PC-9 (cell line): ENCODE data around the gene C9. TPM values are rescaled to one million over a fixed set of nuclear protein-coding genes. Genes with fewer than 3 reads are reported as not detected.
"Not testable (repeated sequence)": the region's sequence is repeated elsewhere in the genome, so short reads cannot be mapped to it uniquely, and the experiment has no call there.

ENCODE experiments used
- BruUV-seq: library from RNA; stranded (reverse); fragments of 400-500 nt; replicated peaks from 2 replicates; lab custom pipeline; 2021; lab: Mats Ljungman, UMichigan
- CTCF ChIA-PET: fragments of 300-600 bp; sonication (Branson Sonifier 250); formaldehyde crosslinking; loops from one replicate; lab custom pipeline; 2022; ENCODE audit warnings: antibody characterized with exemption; lab: Charles Lee
- POLR2A ChIA-PET: fragments of 300-600 bp; sonication (Branson Sonifier 250); formaldehyde crosslinking; loops from one replicate; lab custom pipeline; 2022; ENCODE audit warnings: antibody characterized with exemption; ENCODE audit not compliant: unreplicated experiment; lab: Charles Lee
- DNase-seq, 2 experiments: peaks; one replicate each; pipeline versions ENCODE4 v3.0.0 to v3.0.0-alpha.2; 2015 to 2022; ENCODE audit warnings: mixed read lengths in 1 of 2
- H2AFZ ChIP-seq: fragments of 200-600 bp; sonication (generic); 2 replicates; pipeline ENCODE4 v1.8.1; 2017; ENCODE audit warnings: antibody characterized with exemption
- H3F3A ChIP-seq: fragments of 200-600 bp; sonication (generic); 2 replicates; pipeline ENCODE4 v1.8.1; 2017; ENCODE audit warnings: antibody characterized with exemption, mild to moderate bottlenecking, low read depth; ENCODE audit not compliant: insufficient read depth
- H3K27ac ChIP-seq: fragments of 200-600 bp; sonication (generic); 2 replicates; pipeline ENCODE4 v1.6.1; 2016; ENCODE audit warnings: mixed run types
- H3K27me3 ChIP-seq: fragments of 200-600 bp; sonication (generic); 2 replicates; pipeline ENCODE4 v1.6.1; 2016; ENCODE audit warnings: low read depth, mixed run types; ENCODE audit not compliant: insufficient read depth
- H3K36me3 ChIP-seq: fragments of 200-600 bp; sonication (generic); 2 replicates; pipeline ENCODE4 v1.6.1; 2016; ENCODE audit warnings: low read depth, mixed run types
- H3K4me1 ChIP-seq: fragments of 200-600 bp; sonication (generic); replicated peaks from 2 replicates; pipeline ENCODE4 v1.6.1; 2016; ENCODE audit warnings: mixed run types; ENCODE audit not compliant: insufficient read depth
- H3K4me2 ChIP-seq: fragments of 200-600 bp; sonication (generic); 2 replicates; pipeline ENCODE4 v1.6.1; 2017; ENCODE audit warnings: mixed run types
- H3K4me3 ChIP-seq: fragments of 200-600 bp; sonication (generic); 2 replicates; pipeline ENCODE4 v1.6.1; 2016; ENCODE audit warnings: mixed run types
- H3K79me2 ChIP-seq: fragments of 200-600 bp; sonication (generic); 2 replicates; pipeline ENCODE4 v1.6.1; 2017; ENCODE audit warnings: low read depth, mixed run types
- H3K9me2 ChIP-seq: fragments of 200-600 bp; sonication (generic); 2 replicates; pipeline ENCODE4 v1.8.1; 2017; ENCODE audit warnings: mild to moderate bottlenecking; ENCODE audit not compliant: insufficient read depth
- H3K9me3 ChIP-seq: fragments of 200-600 bp; sonication (generic); 2 replicates; pipeline ENCODE4 v1.8.1; 2016; ENCODE audit warnings: low read depth; ENCODE audit not compliant: insufficient read depth
- H4K20me1 ChIP-seq: fragments of 200-600 bp; sonication (generic); 2 replicates; pipeline ENCODE4 v1.8.1; 2017; ENCODE audit not compliant: insufficient read depth
- EZH2 ChIP-seq: fragments of 200-600 bp; sonication (generic); IDR thresholded peaks from 2 replicates; pipeline ENCODE4 v1.8.0; 2017; ENCODE audit warnings: antibody characterized with exemption, low read depth
- intact Hi-C: fragments of 100-400 bp; cut with micrococcal nuclease; formaldehyde crosslinking; loops from one replicate; pipeline ENCODE4 v1.10.0; 2022; ENCODE audit not compliant: unreplicated experiment
- total RNA-seq: library from RNA; stranded (reverse); gene quantifications from 2 replicates; pipeline ENCODE4 v1.2.3, GENCODE V29; 2021
- TF ChIP-seq, protein P1 (sequence below): fragments of 200-600 bp; sonication (generic); conservative IDR thresholded peaks from 2 replicates; pipeline ENCODE4 v1.6.1; 2017; ENCODE audit warnings: mixed run types, antibody characterized with exemption, mild to moderate bottlenecking, moderate library complexity

The C9 gene
- total RNA-seq, 1 experiment from 2014 or later, result not detected

DNA sequence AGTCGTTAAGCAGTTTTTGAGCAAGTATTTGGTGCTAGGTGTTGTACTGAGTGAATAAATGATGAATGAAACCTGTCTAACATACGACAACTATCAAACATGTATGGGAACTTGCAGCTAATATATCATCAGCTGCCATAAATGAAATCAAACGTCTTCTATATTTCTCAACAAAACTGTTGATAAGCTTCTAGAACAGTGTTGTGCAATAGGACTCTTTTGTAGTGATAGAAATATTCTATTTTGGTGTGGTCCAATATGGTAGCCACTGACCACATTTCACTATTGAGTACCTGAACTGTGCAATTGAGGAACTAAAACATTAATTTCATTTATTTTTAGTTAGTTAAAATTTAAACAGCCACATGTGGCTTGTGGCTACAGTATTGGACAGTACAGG is 128.6 kb downstream of the C9 start:
- Histone ChIP-seq H3F3A (peaks cover 13% of the 10 kb centered on the region; the same call in 1 of the 2 replicates), H3K9me3 (0 out of 2 replicates have a peak, but pooled peaks cover 4% of the 10 kb centered on the region), H3K36me3 (no peaks in the 10 kb centered on the region), H3K27me3 (no peaks in the 10 kb centered on the region), H3K4me3 (no peak overlapping the region), H3K79me2 (no peaks in the 10 kb centered on the region), H3K4me2 (no peak overlapping the region), H3K27ac (no peak overlapping the region), H2AFZ (no peak overlapping the region), H4K20me1 (no peaks in the 10 kb centered on the region), H3K4me1 (peaks cover 13% of the 10 kb centered on the region), H3K9me2 (no peaks in the 10 kb centered on the region)
- ChIA-PET POLR2A (no interaction called here), CTCF (no interaction called here)
- BruUV-seq, result no TSS peak
- intact Hi-C loops, result no loop called here
- TF ChIP-seq, protein P1, sequence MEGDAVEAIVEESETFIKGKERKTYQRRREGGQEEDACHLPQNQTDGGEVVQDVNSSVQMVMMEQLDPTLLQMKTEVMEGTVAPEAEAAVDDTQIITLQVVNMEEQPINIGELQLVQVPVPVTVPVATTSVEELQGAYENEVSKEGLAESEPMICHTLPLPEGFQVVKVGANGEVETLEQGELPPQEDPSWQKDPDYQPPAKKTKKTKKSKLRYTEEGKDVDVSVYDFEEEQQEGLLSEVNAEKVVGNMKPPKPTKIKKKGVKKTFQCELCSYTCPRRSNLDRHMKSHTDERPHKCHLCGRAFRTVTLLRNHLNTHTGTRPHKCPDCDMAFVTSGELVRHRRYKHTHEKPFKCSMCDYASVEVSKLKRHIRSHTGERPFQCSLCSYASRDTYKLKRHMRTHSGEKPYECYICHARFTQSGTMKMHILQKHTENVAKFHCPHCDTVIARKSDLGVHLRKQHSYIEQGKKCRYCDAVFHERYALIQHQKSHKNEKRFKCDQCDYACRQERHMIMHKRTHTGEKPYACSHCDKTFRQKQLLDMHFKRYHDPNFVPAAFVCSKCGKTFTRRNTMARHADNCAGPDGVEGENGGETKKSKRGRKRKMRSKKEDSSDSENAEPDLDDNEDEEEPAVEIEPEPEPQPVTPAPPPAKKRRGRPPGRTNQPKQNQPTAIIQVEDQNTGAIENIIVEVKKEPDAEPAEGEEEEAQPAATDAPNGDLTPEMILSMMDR, result no peak
- TF ChIP-seq EZH2, result no peak
- no peak for DNase-seq

DNA sequence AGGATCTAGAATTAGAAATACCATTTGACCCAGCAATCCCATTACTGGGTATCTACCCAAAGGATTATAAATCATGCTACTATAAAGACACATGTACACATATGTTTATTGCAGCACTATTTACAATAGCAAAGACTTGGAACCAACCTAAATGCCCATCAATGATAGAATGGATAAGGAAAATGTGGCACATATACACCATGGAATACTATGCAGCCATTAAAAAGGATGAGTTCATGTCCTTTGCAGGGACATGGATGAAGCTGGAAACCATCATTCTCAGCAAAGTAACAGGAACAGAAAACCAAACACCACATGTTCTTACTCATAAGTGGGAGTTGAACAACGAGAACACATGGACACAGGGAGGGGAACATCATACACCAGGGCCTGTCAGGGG is 129.8 kb downstream of the C9 start:
- H3K36me3 ChIP-seq, H4K20me1 ChIP-seq, H3K79me2 ChIP-seq, H3K9me3 ChIP-seq, intact Hi-C loops, H3K9me2 ChIP-seq, H3K4me3 ChIP-seq, H3K27ac ChIP-seq, H3K4me2 ChIP-seq, BruUV-seq, H3K27me3 ChIP-seq, POLR2A ChIA-PET, H2AFZ ChIP-seq, DNase-seq: not testable (repeated sequence)
- H3K4me1 ChIP-seq, result peaks cover 13% of the 10 kb centered on the region
- CTCF ChIA-PET, result interaction anchor here (0.6 kb wide), 1 partner anchor 85 kb away, joined by 3 read pairs; no protein-coding TSS in a partner anchor
- H3F3A ChIP-seq, result peaks cover 13% of the 10 kb centered on the region; the same call in 1 of the 2 replicates

Other genes starting within 250 kb of the C9 start
- gene FYB1, start 144.9 kb downstream of the C9 start, total RNA-seq, result 7.1 and 10.5 TPM in 2 replicates
- gene DAB2, start 60.5 kb upstream of the C9 start, total RNA-seq, result 21.0 and 25.8 TPM in 2 replicates